Skin of body (tissue), 2 donors: Measurements from ENCODE around the gene NRP1. TPM values are rescaled to one million over a fixed set of nuclear protein-coding genes. Genes with fewer than 3 reads are reported as not detected.

Source experiments
- DNase-seq: peaks from one replicate; lab custom pipeline; 2025; lab: John Stamatoyannopoulos, UW
- total RNA-seq: library from RNA; depleted of rRNA; stranded (reverse); fragments of >200 nt; gene quantifications from one replicate; pipeline ENCODE4 v1.2.3, GENCODE V29; 2014

Gene NRP1
- total RNA-seq, 1 donor from 2014 or later: 108 TPM

DNA sequence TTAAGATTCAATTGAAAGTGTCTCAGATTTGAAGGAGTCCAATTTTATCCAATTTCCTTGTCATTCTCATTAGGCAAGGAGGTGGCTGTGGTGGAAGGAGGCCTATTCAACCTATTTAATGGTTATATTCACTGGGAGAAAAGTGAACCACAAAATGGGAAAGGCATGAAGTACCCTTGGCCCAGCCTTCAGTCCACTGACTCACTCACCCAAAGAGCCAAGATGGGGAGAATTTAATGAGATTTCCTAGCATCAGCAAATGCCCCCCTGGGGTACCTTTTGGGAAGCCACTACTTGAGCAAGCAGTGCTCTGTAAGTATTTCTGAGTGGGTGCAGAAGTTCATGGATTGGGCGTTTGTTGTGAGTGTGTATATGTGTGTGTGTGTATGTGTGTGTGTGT is 144.1 kb downstream of the NRP1 start:
- DNase-seq: no peak

- no peak for DNase-seq
Measured at GRCh38 chr10:33189808-33190207, 144.7 kb downstream of the NRP1 start.

- no peak for DNase-seq
Measured at GRCh38 chr10:33189363-33189762, 145.1 kb downstream of the NRP1 start.

DNA sequence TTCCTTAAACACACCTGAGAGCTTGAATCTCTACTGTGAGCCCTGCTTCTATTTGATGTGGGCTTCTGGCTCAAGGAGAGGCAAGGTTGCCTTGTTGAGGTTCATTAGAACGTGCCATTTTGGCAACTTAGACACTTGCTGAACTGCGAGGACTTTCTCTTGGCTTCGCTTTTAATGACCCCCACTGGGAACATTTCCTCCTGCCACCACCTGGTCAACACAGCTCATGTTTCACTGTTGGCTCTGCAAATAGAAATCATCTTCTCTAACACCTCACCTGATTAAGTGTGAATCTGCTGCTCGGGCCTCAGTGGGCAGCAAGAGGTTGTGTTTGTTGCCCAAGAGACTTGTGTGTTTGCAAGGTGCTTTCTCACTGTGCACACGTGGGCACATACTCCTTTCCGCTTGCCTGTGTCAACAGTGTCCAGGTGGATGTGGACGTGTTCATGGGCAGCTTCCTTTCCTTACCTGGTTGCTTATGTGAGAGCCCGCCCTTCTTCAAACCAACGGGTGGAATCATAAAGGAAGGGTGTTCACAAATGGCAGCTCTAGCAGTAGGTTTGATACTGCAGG is 147.0 kb downstream of the NRP1 start:
- no peak for DNase-seq

DNA sequence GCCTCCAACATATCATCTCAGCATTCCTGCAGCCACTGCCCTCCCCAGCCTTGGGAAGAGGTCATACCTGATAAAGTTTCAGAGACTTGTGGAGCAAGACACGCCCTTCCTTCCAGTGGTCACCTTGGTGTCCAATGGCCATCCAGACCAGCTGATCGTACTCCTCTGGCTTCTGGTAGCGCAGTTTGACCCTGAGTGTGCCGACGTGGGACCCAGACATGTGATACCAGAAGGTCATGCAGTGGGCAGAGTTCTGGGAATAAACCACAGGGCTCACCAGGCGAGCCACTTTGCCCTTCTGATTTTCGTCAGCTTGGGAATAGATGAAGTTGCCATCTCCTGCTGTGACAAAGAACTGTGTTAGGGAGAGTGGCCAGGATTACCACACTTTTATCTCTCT is 148.3 kb downstream of the NRP1 start:
- no peak for DNase-seq

- no peak for DNase-seq
Measured at GRCh38 chr10:33183655-33184054, 150.8 kb downstream of the NRP1 start.

GRCh38 chr10:33180921-33181320 is 153.5 kb downstream of the NRP1 start:
- DNase-seq: no peak

DNA sequence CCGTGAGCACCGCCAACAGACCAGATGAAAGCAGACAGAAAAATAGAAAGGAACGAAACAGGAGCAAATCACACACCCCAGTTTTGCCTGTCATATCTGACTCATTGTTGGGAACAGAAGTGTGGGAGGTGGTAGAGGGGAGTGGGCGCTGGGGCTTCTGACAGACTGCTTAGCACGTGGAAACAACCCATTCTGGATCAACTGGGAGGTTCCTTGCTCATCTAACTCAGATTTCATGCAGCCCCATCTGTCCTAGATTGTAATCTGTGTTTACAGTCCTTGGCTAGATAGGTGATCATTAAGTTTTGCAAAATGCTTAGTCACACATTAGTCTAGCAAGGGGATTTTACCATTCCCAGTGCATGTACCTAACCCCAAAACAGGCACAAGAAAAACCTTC is 154.1 kb downstream of the NRP1 start:
- DNase-seq: no peak

GRCh38 chr10:33179067-33179466 is 155.4 kb downstream of the NRP1 start:
- no peak for DNase-seq

GRCh38 chr10:33178026-33178755 is 156.3 kb downstream of the NRP1 start:
- no peak for DNase-seq

DNA sequence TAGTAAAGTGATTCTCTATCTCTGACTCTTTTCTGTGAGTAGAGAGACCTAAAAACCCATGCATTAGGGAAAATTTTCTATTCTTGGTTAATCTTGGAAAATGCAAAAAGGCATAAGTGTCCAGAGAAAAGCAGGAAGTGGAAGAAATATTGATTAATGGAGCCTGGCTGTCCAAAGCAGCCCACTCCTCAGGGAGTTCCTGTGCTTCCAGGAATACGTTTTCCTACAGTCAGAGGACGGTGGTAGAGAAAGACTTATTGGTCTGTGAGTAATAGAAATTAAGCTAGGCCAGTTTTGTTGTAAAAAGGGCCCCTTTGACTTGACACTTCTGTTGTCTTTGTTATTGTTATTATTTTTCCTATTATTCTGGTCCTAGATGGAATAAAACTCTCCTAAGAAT is 157.8 kb downstream of the NRP1 start:
- no peak for DNase-seq

DNA sequence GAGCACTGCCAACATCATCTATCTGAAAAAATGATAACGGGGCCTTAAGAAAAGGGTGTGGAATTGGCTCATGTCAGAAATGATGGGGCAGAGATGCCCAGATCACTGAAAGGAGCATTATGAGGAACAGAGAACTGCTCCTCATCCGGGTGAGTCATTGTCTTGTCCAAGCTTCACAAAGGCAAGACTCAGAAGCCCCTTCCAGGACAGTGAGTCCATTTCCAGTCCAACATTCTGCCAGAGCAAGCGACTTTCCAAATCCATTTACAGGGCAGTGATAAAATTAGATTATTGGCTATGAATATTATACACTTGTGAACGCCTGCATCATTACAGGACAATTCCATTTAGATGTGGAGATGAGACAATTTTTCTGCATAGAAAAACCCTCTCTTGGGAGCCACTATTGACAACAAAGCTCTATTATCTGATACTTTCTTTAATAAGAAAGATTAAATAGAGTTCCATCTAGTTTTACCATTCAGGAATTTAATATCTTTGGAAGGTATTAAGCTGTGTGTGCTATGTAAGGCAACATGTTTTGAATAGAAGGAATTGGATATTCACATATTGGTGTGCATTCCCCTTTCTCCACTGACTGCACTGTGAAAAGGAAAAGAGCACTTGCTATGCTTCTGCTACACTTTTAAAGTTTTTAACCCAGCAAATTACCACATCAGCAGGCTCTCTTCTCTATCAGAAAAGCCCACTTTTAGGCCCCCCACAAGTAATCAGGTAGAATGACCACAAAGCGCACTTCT is 159.6 kb downstream of the NRP1 start:
- no peak for DNase-seq

DNA sequence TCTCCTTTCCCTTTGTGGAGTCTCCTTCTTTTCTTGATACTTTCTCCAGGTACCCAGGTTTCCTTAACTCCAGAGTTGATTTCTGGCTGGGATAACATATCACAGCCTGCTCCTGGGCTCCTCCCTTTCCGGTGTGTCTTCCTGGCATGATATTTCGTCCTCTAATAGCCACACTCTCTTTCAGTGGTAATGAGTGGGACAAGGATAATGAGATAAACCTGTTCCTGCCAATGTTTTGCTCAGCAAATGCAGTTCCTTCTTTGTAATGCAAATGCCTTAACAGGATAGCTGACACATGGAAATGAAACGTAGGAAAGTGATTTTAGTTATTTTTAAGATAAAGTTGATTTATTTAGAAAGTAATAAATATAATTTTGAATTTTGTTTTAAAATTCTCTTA is 168.6 kb downstream of the NRP1 start:
- no peak for DNase-seq

DNA sequence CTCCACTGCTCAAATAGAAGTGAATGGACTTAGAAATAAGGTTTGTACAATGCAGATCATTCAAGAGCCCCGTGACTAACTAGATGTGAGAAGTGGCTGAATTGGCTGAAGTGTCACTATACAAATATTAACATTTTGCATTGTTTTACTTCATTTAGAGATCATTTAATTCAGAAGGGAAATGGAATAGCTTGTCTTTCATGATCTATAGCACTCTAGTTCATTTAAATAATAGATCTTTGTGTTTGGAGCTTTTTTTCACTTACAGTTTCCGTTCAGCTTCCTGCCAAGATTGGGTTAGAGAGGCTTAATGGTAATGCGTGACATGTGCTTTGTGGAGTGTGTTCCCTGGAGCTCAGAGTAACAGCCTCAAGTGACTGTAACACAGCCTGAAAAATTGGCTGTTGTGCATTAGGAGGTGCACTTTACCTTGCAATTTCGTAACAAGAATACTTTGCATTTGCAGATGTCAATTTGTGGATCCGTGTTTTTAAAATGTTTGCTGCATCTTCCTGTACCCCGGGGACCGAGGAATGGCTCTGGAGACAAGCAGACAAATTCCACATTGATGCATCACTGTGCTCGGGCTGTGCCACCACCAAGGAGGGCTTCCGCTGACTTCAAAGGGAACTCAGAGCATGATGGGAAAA is 170.3 kb downstream of the NRP1 start:
- DNase-seq: peak; percentile 78

DNA sequence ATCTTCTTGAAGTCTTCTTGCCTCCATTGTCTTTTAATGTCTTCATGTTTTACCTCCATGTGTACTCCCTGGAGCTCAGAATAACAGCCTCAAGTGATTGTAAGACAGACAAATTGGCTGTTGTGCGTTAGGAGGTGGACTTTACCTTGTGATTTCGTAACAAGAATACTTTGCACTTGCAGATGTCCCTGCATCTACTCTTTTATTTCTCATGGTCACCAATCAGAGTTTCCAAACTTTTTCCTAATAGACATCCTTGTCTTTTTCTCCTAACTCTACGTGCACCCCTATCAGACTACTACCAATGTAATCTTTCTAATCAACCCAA is 172.3 kb downstream of the NRP1 start:
- no peak for DNase-seq

DNA sequence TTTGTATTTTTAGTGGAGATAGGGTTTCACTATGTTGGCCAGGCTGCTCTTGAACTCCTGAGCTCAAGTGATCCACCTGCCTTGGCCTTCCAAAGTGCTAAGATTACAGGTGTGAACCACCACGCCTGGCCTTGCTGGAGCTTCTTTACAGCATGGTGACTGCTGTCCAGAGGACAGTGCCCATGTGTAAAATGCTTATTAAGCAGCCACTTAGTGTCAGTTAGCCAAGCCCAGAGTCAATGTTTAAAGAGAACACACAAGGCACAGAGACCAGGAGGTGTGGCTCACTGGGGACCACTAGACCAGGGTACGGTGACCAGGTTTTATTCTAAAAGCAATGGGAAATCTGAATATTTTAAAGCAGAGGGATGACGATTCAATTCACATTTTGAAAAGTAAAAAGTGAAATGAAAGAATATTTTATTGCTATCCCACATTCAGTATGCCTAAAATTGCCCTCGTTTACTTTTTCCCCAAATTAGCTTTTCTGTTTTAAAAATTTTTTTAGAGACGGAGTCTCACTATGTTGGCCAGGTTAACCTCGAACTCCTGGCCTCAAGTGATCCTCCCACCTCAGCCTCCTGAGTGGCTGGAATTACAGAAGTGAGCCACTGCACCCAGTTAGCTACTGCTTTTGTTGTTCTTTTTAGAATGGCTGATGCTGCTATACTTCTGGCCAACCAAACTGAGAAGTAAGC is 172.8 kb downstream of the NRP1 start:
- DNase-seq: no peak

DNA sequence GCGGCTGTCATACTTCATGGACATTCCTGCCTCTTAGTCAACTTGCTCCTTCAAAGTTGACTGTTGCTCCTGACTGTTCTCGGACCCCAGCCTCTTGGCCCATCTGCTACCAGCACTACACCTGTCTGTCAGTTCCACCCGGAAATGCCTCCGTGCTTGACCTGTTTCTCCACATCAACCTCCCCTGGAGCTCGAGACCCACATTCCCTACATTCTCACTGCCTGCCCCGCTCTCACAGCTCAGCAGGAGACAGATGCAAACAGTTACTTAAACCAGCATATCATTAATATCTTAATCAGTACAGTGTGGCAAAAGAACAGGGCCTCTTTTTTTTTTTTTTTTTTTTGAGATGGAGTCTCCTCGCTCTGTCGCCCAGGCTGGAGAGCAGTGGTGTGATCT is 174.3 kb downstream of the NRP1 start:
- DNase-seq: no peak

DNA sequence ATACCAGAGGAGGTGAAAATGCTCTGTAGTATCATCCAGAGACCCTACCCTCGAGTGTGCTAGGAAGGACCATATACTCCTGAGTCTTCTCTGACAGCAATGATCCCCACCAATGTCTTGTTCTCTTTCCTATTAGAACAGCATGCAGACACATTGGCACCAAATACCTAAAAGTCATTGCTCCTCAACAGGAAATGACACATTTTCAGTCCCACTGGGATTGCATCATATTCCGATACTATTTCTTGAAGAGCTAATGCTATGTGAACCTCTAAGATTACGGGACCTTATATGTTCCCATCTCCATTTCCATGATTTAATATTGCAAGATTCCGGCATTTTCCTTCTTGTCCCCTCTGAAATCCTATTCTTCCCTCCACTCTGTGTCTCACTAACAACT is 177.4 kb downstream of the NRP1 start:
- DNase-seq: no peak

DNA sequence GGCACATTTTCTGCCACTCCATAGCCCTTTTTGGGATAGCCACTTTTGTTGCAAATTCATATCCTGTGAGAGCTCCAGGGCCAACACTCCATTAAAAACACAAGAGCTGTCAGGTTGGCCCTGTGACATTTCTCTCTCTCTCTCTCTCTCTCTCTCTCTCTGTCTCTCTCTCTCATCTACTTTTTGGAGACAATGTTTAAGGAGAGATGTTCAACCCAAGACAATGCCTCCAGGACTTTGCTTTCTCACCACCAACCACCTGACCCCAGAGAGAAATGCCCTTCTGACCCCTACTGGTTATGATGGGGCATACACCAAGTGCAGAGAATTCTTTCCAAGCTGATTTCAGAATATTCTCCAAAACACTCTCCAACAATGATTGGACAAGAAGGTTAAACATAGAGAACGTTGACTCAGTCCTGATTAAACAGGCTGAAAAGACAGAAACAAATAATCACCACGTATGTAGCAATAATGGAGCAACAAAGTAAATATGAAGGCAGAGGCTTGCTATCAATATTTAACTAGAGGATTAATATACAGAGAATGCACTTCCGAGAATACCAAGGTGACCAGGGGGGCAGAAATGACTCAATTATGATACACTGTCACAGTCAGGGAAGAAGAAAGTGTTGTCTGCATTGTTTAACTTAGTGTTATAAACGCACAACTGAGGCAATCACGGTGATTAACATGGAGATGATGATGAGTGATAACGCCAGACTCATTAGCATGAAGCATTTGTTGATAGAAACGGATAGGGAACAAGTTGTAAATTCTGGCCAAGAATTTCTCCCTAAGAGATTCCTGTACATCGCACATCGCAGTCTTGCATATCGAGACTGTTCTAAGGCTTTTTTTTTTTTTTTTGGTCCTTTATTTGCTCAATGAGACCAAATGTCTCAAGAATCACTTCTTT is 178.5 kb downstream of the NRP1 start:
- no peak for DNase-seq

DNA sequence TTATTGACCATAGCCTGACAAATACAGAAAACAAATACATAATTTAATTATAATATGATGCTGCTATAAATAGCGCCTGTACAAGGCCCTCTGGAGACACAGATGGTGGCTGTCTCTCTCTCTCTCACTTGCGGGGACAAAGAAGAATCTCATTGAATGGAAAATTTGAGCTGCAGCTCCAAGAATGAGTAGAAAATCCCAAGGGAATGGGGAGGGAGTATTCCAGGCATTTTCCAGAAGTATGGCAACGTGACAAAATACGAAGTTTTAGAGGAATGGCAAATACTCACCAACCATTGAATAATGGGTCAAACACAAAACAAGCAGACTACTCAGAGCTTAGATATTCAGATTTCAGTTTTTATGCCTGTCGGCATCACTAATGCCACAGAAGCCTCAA is 179.9 kb downstream of the NRP1 start:
- DNase-seq: peak; percentile 75

DNA sequence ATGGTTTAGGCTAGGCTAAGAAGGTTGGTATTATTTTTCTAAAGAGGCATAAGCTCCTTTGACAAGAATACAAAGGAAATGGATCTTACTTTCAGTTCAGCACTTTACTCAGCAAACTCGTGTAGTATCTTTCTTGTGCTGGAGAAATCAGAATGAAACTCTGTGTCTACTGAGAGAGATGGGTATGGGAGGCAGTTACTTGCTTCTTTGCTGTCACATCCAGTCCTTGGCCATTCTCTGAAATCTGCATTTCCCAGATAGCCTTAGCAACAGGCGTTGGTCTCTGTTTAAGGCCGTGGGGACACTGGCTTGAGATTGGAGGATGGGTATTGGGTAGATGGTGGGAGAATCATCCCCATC is 180.5 kb downstream of the NRP1 start:
- no peak for DNase-seq
